K562 treated with DMSO at 1 percent for 4 hours (cell line): Measurements from ENCODE around the gene ANKRD55. TPM values are rescaled to one million over a fixed set of nuclear protein-coding genes. Genes with fewer than 3 reads are reported as not detected.

Experiments
- total RNA-seq: library from RNA; unstranded; fragments of 300-600 nt; gene quantifications from 2 replicates; pipeline ENCODE4 v1.2.3, GENCODE V29; 2022; ENCODE audit not compliant: insufficient read depth

Gene ANKRD55
- 2.1 and 3.2 TPM in 2 replicates for total RNA-seq

GRCh38 chr5:56233230-56233629, at the start of gene ANKRD55:
TSS of gene ANKRD55 (minus strand) at chr5:56233330. CDS start at chr5:56232913, 417 bp downstream.

Other genes with a start within 250 kb of the ANKRD55 start
- gene IL6ST, start 238.4 kb downstream of the ANKRD55 start, total RNA-seq: 8.9 and 9.6 TPM in 2 replicates